K562 (cell line): ENCODE data around the gene PEBP1. TPM values are rescaled to one million over a fixed set of nuclear protein-coding genes. Genes with fewer than 3 reads are reported as not detected.

Experiments
- GTF2F1 ChIP-seq: IDR thresholded peaks from 2 replicates; pipeline ENCODE4 v1.6.1; 2011; ENCODE audit warnings: low read depth, low read length, improper control_type of control experiment
- JUN ChIP-seq, 2 experiments: sonication (generic) in 1 of 2; formaldehyde crosslinking in 1 of 2; IDR thresholded peaks; 2 replicates each; pipeline versions ENCODE4 v1.6.1 to v1.8.0; 2012 to 2022; ENCODE audit warnings: borderline replicate concordance in 2 of 2, mild to moderate bottlenecking in 2 of 2, improper control_type of control experiment in 1 of 2, low read depth in 1 of 2, low read length in 1 of 2, missing genetic modification reagents in 1 of 2
- MCM5 ChIP-seq: fragments of 450-650 bp; IDR thresholded peaks from 2 replicates; pipeline ENCODE4 v1.6.1; 2016; ENCODE audit warnings: low read depth
- MECOM ChIP-seq: fragments of 250-450 bp; sonication (Bioruptor Pico); IDR thresholded peaks from 2 replicates; pipeline ENCODE4 v1.8.0; 2022; ENCODE audit warnings: inconsistent platforms
- RUNX1 ChIP-seq: sonication (generic); IDR thresholded peaks from 2 replicates; pipeline ENCODE4 v1.6.1; 2016; ENCODE audit warnings: antibody characterized with exemption, low read depth
- YBX1 ChIP-seq: fragments of 450-650 bp; IDR thresholded peaks from 2 replicates; pipeline ENCODE4 v1.7.1; 2016; ENCODE audit warnings: mild to moderate bottlenecking
- ZNF146 ChIP-seq: IDR thresholded peaks from one replicate; pipeline ENCODE4 v1.6.1; 2018; ENCODE audit warnings: missing compliant biosample characterization; ENCODE audit not compliant: unreplicated experiment
- ZNF347 ChIP-seq: fragments of 450-650 bp; formaldehyde crosslinking; IDR thresholded peaks from 2 replicates; pipeline ENCODE4 v1.4.0; 2020; ENCODE audit warnings: low read depth, mild to moderate bottlenecking, moderate library complexity
- polyA plus RNA-seq, 8 experiments: library from polyadenylated mRNA; depleted of rRNA in 4 of 8; stranded (reverse) in 5 of 8; unstranded in 3 of 8; fragments of >200 nt; fragmentation: Nextera tagmentation in 2 of 8; fragmentation: Illumina TruSeq in 1 of 8; extraction: Ambion mirVana in 2 of 8; extraction: Trizol in 1 of 8; gene quantifications; 2 replicates each; pipeline versions ENCODE4 v1.2.1 to v1.2.3, GENCODE V29; 2011 to 2014; ENCODE audit warnings: inconsistent platforms in 1 of 8, missing spikeins in 1 of 8
- total RNA-seq, 7 experiments: library from RNA; depleted of rRNA in 6 of 7; stranded (reverse); fragments of >200 nt in 6 of 7; fragmentation: Illumina TruSeq in 2 of 7; extraction: Trizol in 2 of 7; gene quantifications; 2 replicates each; pipeline versions ENCODE4 v1.2.1 to v1.2.3, GENCODE V29; 2011 to 2021; ENCODE audit warnings: low replicate concordance in 1 of 7
- TF ChIP-seq, protein P1 (sequence below): sonication (generic); formaldehyde crosslinking; IDR thresholded peaks from 2 replicates; pipeline ENCODE4 v1.8.0; 2022; ENCODE audit warnings: missing genetic modification reagents, mild to moderate bottlenecking, borderline replicate concordance
- TF ChIP-seq, protein P2 (sequence below): fragments of 250-450 bp; sonication (Bioruptor Pico); IDR thresholded peaks from 2 replicates; pipeline ENCODE4 v1.4.0; 2020
- TF ChIP-seq, protein P3 (sequence below): sonication (generic); formaldehyde crosslinking; IDR thresholded peaks from 2 replicates; pipeline ENCODE4 v1.8.0; 2022; ENCODE audit warnings: mild to moderate bottlenecking, missing genetic modification reagents
- TF ChIP-seq, protein P4 (sequence below): sonication (generic); formaldehyde crosslinking; IDR thresholded peaks from 2 replicates; pipeline ENCODE4 v1.8.0; 2022; ENCODE audit warnings: mild to moderate bottlenecking, missing genetic modification reagents
- TF ChIP-seq, protein P5 (sequence below): fragments of 450-650 bp; formaldehyde crosslinking; IDR thresholded peaks from 2 replicates; pipeline ENCODE4 v1.4.0; 2020; ENCODE audit warnings: mild to moderate bottlenecking, moderate library complexity

The PEBP1 gene
- total and polyA plus RNA-seq, 9 of the 15 experiments (the other 6 are each of a cell fraction or from before 2014, with no cell fraction given), result 77.3 to 207 (median 153) TPM

DNA sequence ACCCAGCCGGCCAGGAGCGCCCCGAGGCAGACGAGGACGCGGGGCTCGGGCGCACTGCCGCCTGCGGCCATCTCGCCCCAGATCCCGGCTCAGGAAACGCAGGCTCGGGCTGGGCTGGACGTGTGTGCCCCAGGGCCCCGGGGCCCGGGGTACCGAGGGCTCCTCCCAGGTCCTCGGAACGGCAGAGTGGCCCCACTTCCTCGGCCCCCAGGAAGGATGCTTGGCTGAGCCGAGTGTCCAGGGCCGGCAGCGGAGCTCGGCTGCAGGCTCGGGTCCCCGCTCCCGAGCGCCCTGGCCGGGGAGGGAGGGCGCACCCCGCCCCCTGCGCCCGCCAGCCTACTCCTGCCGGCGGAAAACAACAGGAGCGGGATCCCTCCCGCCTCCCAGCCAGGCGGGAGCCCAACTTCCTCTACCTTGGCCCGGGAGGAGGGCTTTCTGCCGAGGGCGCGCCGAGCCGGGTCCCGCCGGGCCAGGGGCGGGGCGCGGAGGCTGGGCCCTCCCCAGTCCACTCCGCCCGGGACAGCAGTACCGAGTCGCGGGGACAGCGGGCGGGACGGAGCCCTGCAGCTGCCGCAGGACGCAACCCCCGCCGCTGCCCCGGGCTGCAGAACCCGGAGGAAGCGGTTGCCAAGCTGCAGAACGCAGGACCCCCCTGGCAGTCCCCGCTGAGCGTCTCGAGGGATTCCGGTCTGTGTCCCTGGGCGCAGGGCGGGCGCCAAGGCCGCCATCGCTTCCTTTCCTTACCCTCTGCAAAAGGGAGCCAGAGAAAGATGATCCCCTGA, 32.1 kb upstream of the PEBP1 start, which contains the start of gene VSIG10 (continued):
- no peak for TF ChIP-seq GTF2F1
- TF ChIP-seq MCM5, result no peak
- no peak for TF ChIP-seq ZNF347 (CRISPR knock-in tag)
- TF ChIP-seq, protein P1, sequence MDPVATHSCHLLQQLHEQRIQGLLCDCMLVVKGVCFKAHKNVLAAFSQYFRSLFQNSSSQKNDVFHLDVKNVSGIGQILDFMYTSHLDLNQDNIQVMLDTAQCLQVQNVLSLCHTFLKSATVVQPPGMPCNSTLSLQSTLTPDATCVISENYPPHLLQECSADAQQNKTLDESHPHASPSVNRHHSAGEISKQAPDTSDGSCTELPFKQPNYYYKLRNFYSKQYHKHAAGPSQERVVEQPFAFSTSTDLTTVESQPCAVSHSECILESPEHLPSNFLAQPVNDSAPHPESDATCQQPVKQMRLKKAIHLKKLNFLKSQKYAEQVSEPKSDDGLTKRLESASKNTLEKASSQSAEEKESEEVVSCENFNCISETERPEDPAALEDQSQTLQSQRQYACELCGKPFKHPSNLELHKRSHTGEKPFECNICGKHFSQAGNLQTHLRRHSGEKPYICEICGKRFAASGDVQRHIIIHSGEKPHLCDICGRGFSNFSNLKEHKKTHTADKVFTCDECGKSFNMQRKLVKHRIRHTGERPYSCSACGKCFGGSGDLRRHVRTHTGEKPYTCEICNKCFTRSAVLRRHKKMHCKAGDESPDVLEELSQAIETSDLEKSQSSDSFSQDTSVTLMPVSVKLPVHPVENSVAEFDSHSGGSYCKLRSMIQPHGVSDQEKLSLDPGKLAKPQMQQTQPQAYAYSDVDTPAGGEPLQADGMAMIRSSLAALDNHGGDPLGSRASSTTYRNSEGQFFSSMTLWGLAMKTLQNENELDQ (CRISPR knock-in tag), result no peak
- TF ChIP-seq MECOM, result no peak
- TF ChIP-seq YBX1, result no peak
- TF ChIP-seq, protein P2, sequence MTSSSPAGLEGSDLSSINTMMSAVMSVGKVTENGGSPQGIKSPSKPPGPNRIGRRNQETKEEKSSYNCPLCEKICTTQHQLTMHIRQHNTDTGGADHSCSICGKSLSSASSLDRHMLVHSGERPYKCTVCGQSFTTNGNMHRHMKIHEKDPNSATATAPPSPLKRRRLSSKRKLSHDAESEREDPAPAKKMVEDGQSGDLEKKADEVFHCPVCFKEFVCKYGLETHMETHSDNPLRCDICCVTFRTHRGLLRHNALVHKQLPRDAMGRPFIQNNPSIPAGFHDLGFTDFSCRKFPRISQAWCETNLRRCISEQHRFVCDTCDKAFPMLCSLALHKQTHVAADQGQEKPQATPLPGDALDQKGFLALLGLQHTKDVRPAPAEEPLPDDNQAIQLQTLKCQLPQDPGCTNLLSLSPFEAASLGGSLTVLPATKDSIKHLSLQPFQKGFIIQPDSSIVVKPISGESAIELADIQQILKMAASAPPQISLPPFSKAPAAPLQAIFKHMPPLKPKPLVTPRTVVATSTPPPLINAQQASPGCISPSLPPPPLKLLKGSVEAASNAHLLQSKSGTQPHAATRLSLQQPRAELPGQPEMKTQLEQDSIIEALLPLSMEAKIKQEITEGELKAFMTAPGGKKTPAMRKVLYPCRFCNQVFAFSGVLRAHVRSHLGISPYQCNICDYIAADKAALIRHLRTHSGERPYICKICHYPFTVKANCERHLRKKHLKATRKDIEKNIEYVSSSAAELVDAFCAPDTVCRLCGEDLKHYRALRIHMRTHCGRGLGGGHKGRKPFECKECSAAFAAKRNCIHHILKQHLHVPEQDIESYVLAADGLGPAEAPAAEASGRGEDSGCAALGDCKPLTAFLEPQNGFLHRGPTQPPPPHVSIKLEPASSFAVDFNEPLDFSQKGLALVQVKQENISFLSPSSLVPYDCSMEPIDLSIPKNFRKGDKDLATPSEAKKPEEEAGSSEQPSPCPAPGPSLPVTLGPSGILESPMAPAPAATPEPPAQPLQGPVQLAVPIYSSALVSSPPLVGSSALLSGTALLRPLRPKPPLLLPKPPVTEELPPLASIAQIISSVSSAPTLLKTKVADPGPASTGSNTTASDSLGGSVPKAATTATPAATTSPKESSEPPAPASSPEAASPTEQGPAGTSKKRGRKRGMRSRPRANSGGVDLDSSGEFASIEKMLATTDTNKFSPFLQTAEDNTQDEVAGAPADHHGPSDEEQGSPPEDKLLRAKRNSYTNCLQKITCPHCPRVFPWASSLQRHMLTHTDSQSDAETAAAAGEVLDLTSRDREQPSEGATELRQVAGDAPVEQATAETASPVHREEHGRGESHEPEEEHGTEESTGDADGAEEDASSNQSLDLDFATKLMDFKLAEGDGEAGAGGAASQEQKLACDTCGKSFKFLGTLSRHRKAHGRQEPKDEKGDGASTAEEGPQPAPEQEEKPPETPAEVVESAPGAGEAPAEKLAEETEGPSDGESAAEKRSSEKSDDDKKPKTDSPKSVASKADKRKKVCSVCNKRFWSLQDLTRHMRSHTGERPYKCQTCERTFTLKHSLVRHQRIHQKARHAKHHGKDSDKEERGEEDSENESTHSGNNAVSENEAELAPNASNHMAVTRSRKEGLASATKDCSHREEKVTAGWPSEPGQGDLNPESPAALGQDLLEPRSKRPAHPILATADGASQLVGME (CRISPR knock-in tag), result no peak
- TF ChIP-seq JUN (IDR thresholded peaks at IDR 0.05; ENCODE audit: borderline replicate concordance, low read depth, low read length), result no peak
- no peak for TF ChIP-seq JUN (CRISPR knock-in tag; IDR thresholded peaks at IDR 0.05; ENCODE audit: borderline replicate concordance)
- no peak for TF ChIP-seq RUNX1
- TF ChIP-seq, protein P3, sequence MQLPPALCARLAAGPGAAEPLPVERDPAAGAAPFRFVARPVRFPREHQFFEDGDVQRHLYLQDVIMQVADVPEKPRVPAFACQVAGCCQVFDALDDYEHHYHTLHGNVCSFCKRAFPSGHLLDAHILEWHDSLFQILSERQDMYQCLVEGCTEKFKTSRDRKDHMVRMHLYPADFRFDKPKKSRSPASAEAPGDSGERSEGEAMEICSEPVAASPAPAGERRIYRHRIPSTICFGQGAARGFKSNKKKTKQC (CRISPR knock-in tag), result no peak
- no peak for TF ChIP-seq ZNF146 (CRISPR knock-in tag)
- TF ChIP-seq, protein P4, sequence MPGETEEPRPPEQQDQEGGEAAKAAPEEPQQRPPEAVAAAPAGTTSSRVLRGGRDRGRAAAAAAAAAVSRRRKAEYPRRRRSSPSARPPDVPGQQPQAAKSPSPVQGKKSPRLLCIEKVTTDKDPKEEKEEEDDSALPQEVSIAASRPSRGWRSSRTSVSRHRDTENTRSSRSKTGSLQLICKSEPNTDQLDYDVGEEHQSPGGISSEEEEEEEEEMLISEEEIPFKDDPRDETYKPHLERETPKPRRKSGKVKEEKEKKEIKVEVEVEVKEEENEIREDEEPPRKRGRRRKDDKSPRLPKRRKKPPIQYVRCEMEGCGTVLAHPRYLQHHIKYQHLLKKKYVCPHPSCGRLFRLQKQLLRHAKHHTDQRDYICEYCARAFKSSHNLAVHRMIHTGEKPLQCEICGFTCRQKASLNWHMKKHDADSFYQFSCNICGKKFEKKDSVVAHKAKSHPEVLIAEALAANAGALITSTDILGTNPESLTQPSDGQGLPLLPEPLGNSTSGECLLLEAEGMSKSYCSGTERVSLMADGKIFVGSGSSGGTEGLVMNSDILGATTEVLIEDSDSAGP (CRISPR knock-in tag), result no peak
- TF ChIP-seq, protein P5, sequence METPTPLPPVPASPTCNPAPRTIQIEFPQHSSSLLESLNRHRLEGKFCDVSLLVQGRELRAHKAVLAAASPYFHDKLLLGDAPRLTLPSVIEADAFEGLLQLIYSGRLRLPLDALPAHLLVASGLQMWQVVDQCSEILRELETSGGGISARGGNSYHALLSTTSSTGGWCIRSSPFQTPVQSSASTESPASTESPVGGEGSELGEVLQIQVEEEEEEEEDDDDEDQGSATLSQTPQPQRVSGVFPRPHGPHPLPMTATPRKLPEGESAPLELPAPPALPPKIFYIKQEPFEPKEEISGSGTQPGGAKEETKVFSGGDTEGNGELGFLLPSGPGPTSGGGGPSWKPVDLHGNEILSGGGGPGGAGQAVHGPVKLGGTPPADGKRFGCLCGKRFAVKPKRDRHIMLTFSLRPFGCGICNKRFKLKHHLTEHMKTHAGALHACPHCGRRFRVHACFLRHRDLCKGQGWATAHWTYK (CRISPR knock-in tag), result no peak
